CD14-positive monocyte (primary cell): Measurements from ENCODE around the gene TMEM116. TPM values are rescaled to one million over a fixed set of nuclear protein-coding genes. Genes with fewer than 3 reads are reported as not detected.

Experiments
- DNase-seq, 3 donors: peaks; one replicate each; pipeline ENCODE4 v3.0.0-alpha.2; 2011 to 2022
- H2AFZ ChIP-seq: 2 replicates; pipeline ENCODE4 v1.6.0; 2012; ENCODE audit warnings: mild to moderate bottlenecking, low read depth, low read length, inconsistent platforms; ENCODE audit not compliant: insufficient read depth, poor library complexity, severe bottlenecking
- H3K27ac ChIP-seq, 2 donors: 1 replicate in 1 of 2; 2 replicates in 1 of 2; pipeline ENCODE4 v1.5.1; 2012 to 2013; ENCODE audit warnings: low read length in 2 of 2, control low read depth in 1 of 2, inconsistent platforms in 1 of 2, low read depth in 1 of 2, mild to moderate bottlenecking in 1 of 2
- H3K27me3 ChIP-seq, 2 donors: one replicate each; pipeline versions ENCODE4 v1.6.0 to v1.6.1; 2011 to 2013; ENCODE audit warnings: low read length in 2 of 2; ENCODE audit not compliant: control insufficient read depth in 2 of 2, insufficient read depth in 2 of 2
- H3K36me3 ChIP-seq, 2 donors: replicated peaks in 1 of 2; 1 replicate in 1 of 2; 2 replicates in 1 of 2; pipeline versions ENCODE4 v1.5.1 to v1.6.1; 2012 to 2013; ENCODE audit warnings: low read length in 2 of 2, control low read depth in 1 of 2, inconsistent platforms in 1 of 2, mild to moderate bottlenecking in 1 of 2; ENCODE audit not compliant: insufficient read depth in 2 of 2, control insufficient read depth in 1 of 2
- H3K4me1 ChIP-seq, 2 donors: 1 replicate in 1 of 2; 2 replicates in 1 of 2; pipeline versions ENCODE4 v1.5.1 to v1.6.1; 2012 to 2013; ENCODE audit warnings: low read length in 2 of 2, control low read depth in 1 of 2, inconsistent platforms in 1 of 2, mild to moderate bottlenecking in 1 of 2, moderate library complexity in 1 of 2; ENCODE audit not compliant: insufficient read depth in 2 of 2, control insufficient read depth in 1 of 2
- H3K4me2 ChIP-seq: replicated peaks from 2 replicates; pipeline ENCODE3; 2012; ENCODE audit warnings: low read length, moderate library complexity, mild to moderate bottlenecking; ENCODE audit not compliant: poor library complexity, severe bottlenecking; ENCODE audit errors: extremely low read depth
- H3K4me3 ChIP-seq, 3 experiments: fragments of 200-600 bp in 1 of 3; sonication (generic) in 1 of 3; replicated peaks in 1 of 3; 1 replicate in 2 of 3; 2 replicates in 1 of 3; pipeline ENCODE4 v1.5.1; 2011 to 2013; ENCODE audit warnings: low read length in 3 of 3, mild to moderate bottlenecking in 3 of 3, control low read depth in 2 of 3, low read depth in 2 of 3, inconsistent platforms in 1 of 3, moderate library complexity in 1 of 3
- H3K79me2 ChIP-seq: 2 replicates; pipeline ENCODE4 v1.6.0; 2012; ENCODE audit warnings: mild to moderate bottlenecking, control low read depth, inconsistent platforms, low read length, moderate library complexity; ENCODE audit not compliant: insufficient read depth
- H3K9ac ChIP-seq: 2 replicates; pipeline ENCODE4 v1.6.0; 2017; ENCODE audit warnings: low read length, mild to moderate bottlenecking; ENCODE audit not compliant: insufficient read depth, poor library complexity, severe bottlenecking
- H3K9me3 ChIP-seq, 2 donors: replicated peaks in 1 of 2; 1 replicate in 1 of 2; 2 replicates in 1 of 2; pipeline versions ENCODE4 v1.5.1 to v1.6.1; 2012 to 2013; ENCODE audit warnings: low read length in 2 of 2, control low read depth in 1 of 2; ENCODE audit not compliant: control insufficient read depth in 1 of 2, insufficient read depth in 1 of 2
- H4K20me1 ChIP-seq: 2 replicates; pipeline ENCODE4 v1.6.0; 2012; ENCODE audit warnings: mild to moderate bottlenecking, low read length, control low read depth, moderate library complexity; ENCODE audit not compliant: insufficient read depth
- H3K27ac Mint-ChIP-seq, 7 donors: one replicate each; pipeline ENCODE4 v1.8.0; 2020; ENCODE audit warnings: mild to moderate bottlenecking in 7 of 7, mixed read lengths in 7 of 7, moderate library complexity in 6 of 7, inconsistent platforms in 2 of 7
- H3K27me3 Mint-ChIP-seq, 3 donors: one replicate each; pipeline ENCODE4 v1.8.0; 2021 to 2022; ENCODE audit warnings: low read depth in 3 of 3, mild to moderate bottlenecking in 3 of 3, mixed read lengths in 3 of 3, moderate library complexity in 3 of 3, inconsistent platforms in 1 of 3
- H3K36me3 Mint-ChIP-seq, 2 donors: one replicate each; pipeline ENCODE4 v1.8.0; 2020; ENCODE audit warnings: mixed read lengths in 2 of 2, inconsistent platforms in 1 of 2, mild to moderate bottlenecking in 1 of 2
- H3K4me1 Mint-ChIP-seq: one replicate; pipeline ENCODE4 v1.8.0; 2020; ENCODE audit warnings: mild to moderate bottlenecking, mixed read lengths
- H3K4me3 Mint-ChIP-seq, 2 donors: one replicate each; pipeline ENCODE4 v1.8.0; 2020; ENCODE audit warnings: mild to moderate bottlenecking in 2 of 2, mixed read lengths in 2 of 2, moderate library complexity in 1 of 2
- H3K9me3 Mint-ChIP-seq, 7 donors: one replicate each; pipeline ENCODE4 v1.8.0; 2020 to 2022; ENCODE audit warnings: mixed read lengths in 7 of 7, mild to moderate bottlenecking in 6 of 7, moderate library complexity in 6 of 7, inconsistent platforms in 2 of 7
- CTCF ChIP-seq: fragments of 200-600 bp; IDR thresholded peaks from one replicate; pipeline ENCODE4 v1.8.0; 2022; ENCODE audit warnings: antibody characterized with exemption, mild to moderate bottlenecking
- WGBS: methylation state at CpG from one replicate; pipeline ENCODE4 v1.1.5; 2013; ENCODE audit warnings: missing lambda C conversion rate; ENCODE audit not compliant: insufficient coverage; 5-methylcytosine and 5-hydroxymethylcytosine counted together
- intact Hi-C, 2 donors: fragments of 100-400 bp; cut with micrococcal nuclease; formaldehyde crosslinking; loops; one replicate each; pipeline versions ENCODE4 v1.15.0 to v1.15.1; 2023
- polyA plus RNA-seq, 3 donors: library from polyadenylated mRNA; depleted of rRNA in 1 of 3; unstranded in 2 of 3; stranded (reverse) in 1 of 3; fragments of 300-500 nt in 2 of 3; fragments of >200 nt in 1 of 3; fragmentation: Illumina TruSeq in 2 of 3; gene quantifications; 1 replicate in 2 of 3; 2 replicates in 1 of 3; pipeline ENCODE4 v1.2.3, GENCODE V29; 2012 to 2021

The TMEM116 gene
- polyA plus RNA-seq, 3 donors, result 5.6 to 11.6 (median 8.3) TPM

GRCh38 chr12:112005419-112006395, 7.3 kb downstream of the TMEM116 start:
- Mint-ChIP-seq H3K27me3 (peaks cover 0 to 8% (median 5%) of the 10 kb centered on the region in 3 donors), H3K4me3 (no peak overlapping the region), H3K9me3 (peaks cover 0 to 2% (median 0%) of the 10 kb centered on the region in 7 donors), H3K27ac (no peak overlapping the region), H3K36me3 (peaks cover 6 to 9% of the 10 kb centered on the region in 2 donors), H3K4me1 (peaks cover 30% of the 10 kb centered on the region)
- no peak overlapping the region for H3K27ac ChIP-seq
- no peak overlapping the region for H3K4me2 ChIP-seq
- no peak overlapping the region for H3K4me3 ChIP-seq
- DNase-seq, result no peak
- no peak overlapping the region for H3K9ac ChIP-seq
- H2AFZ ChIP-seq, result no peak overlapping the region
- WGBS, result 95% methylated on average over 2 of the region's 6 CpGs
- peaks cover 22 to 28% of the 10 kb centered on the region in 2 donors for H3K4me1 ChIP-seq
- H3K79me2 ChIP-seq, result peaks cover 9% of the 10 kb centered on the region
- intact Hi-C loops, result no loop called here
- H3K27me3 ChIP-seq, result no peaks in the 10 kb centered on the region
- H3K36me3 ChIP-seq, result no peaks in the 10 kb centered on the region
- TF ChIP-seq CTCF, result no peak
- no peaks in the 10 kb centered on the region for H4K20me1 ChIP-seq
- no peaks in the 10 kb centered on the region for H3K9me3 ChIP-seq

GRCh38 chr12:112004041-112004440, 8.9 kb downstream of the TMEM116 start:
- WGBS, result 90% methylated on average over 2 of the region's 3 CpGs
- no peaks in the 10 kb centered on the region for H3K79me2 ChIP-seq
- no peaks in the 10 kb centered on the region for H4K20me1 ChIP-seq
- H3K9ac ChIP-seq, result no peak overlapping the region
- no peak overlapping the region for H3K27ac Mint-ChIP-seq
- H3K27me3 ChIP-seq, result no peaks in the 10 kb centered on the region
- H3K9me3 ChIP-seq, result no peaks in the 10 kb centered on the region
- H3K4me1 ChIP-seq, result peaks cover 22 to 27% of the 10 kb centered on the region in 2 donors
- peaks cover 34% of the 10 kb centered on the region for H3K4me1 Mint-ChIP-seq
- H3K4me3 Mint-ChIP-seq, result no peak overlapping the region
- H3K36me3 ChIP-seq, result no peaks in the 10 kb centered on the region
- H2AFZ ChIP-seq, result no peak overlapping the region
- H3K27me3 Mint-ChIP-seq, result peaks cover 0 to 8% (median 7%) of the 10 kb centered on the region in 3 donors
- DNase-seq, result no peak
- no peak overlapping the region for H3K4me3 ChIP-seq
- H3K27ac ChIP-seq, result no peak overlapping the region
- H3K36me3 Mint-ChIP-seq, result peaks cover 11 to 13% of the 10 kb centered on the region in 2 donors
- H3K4me2 ChIP-seq, result no peak overlapping the region
- intact Hi-C loops, result no loop called here
- TF ChIP-seq CTCF, result no peak
- peaks cover 0 to 2% (median 0%) of the 10 kb centered on the region in 7 donors for H3K9me3 Mint-ChIP-seq
